Thymus (tissue), 11 donors: Measurements from ENCODE around the gene SHH. TPM values are rescaled to one million over a fixed set of nuclear protein-coding genes. Genes with fewer than 3 reads are reported as not detected.
A peak's percentile ranks its signal among the peaks of the same experiment; 100 is the strongest.

Experiments
- DNase-seq, 9 donors: peaks; one replicate each; pipeline ENCODE4 v3.0.0-alpha.2; 2013; ENCODE audit warnings: low spot score in 9 of 9, low read depth in 6 of 9, missing footprints in 1 of 9
- H3K27ac ChIP-seq, 2 donors: one replicate each; pipeline ENCODE4 v1.5.1; 2013; ENCODE audit warnings: control low read depth in 1 of 2, low read depth in 1 of 2, low read length in 1 of 2, mild to moderate bottlenecking in 1 of 2, moderate library complexity in 1 of 2
- H3K27me3 ChIP-seq, 2 donors: one replicate each; pipeline ENCODE4 v1.5.1; 2013; ENCODE audit warnings: low read length in 1 of 2; ENCODE audit not compliant: control insufficient read depth in 2 of 2, insufficient read depth in 1 of 2
- H3K36me3 ChIP-seq, 2 donors: one replicate each; pipeline ENCODE4 v1.5.1; 2013; ENCODE audit warnings: low read length in 1 of 2, mild to moderate bottlenecking in 1 of 2, moderate library complexity in 1 of 2; ENCODE audit not compliant: control insufficient read depth in 2 of 2, insufficient read depth in 2 of 2
- H3K4me1 ChIP-seq, 2 donors: one replicate each; pipeline ENCODE4 v1.5.1; 2013; ENCODE audit warnings: low read length in 2 of 2; ENCODE audit not compliant: control insufficient read depth in 2 of 2, insufficient read depth in 2 of 2
- H3K4me3 ChIP-seq, 2 donors: one replicate each; pipeline ENCODE4 v1.5.1; 2013; ENCODE audit warnings: low read length in 2 of 2, control low read depth in 1 of 2, mild to moderate bottlenecking in 1 of 2
- H3K9me3 ChIP-seq, 2 donors: one replicate each; pipeline ENCODE4 v1.5.1; 2013; ENCODE audit warnings: low read length in 1 of 2, mild to moderate bottlenecking in 1 of 2; ENCODE audit not compliant: control insufficient read depth in 2 of 2, insufficient read depth in 1 of 2
- WGBS: extraction: QIAGEN DNeasy Blood & Tissue Kit; methylation state at CpG from one replicate; pipeline ENCODE4 v1.1.7; 2013; 5-methylcytosine and 5-hydroxymethylcytosine counted together
- polyA plus RNA-seq: library from polyadenylated mRNA; stranded (reverse); fragments of 200-250 nt; gene quantifications from one replicate; pipeline ENCODE4 v1.2.3, GENCODE V29; 2013
- total RNA-seq: library from RNA; stranded (reverse); fragments of 120-200 nt; gene quantifications from one replicate; pipeline ENCODE4 v1.2.4, GENCODE V29; 2013
- donor health status: healthy.

SHH gene
- total and polyA plus RNA-seq, 2 donors, result 0.05 to 0.09 TPM

GRCh38 chr7:155766966-155767916, 45.0 kb downstream of the SHH start:
- peak in 1 of 9 donors; percentile 43 for DNase-seq
- Histone ChIP-seq H3K36me3 (peaks cover 41 to 79% of the 10 kb centered on the region in 2 donors), H3K4me1 (peaks cover 34 to 58% of the 10 kb centered on the region in 2 donors), H3K9me3 (no peaks in the 10 kb centered on the region), H3K4me3 (no peak overlapping the region), H3K27me3 (no peaks in the 10 kb centered on the region), H3K27ac (no peak overlapping the region)
- 92% methylated on average over 12 of the region's 12 CpGs for WGBS

- Histone ChIP-seq H3K36me3 (peaks cover 34 to 74% of the 10 kb centered on the region in 2 donors), H3K4me3 (no peak overlapping the region), H3K9me3 (no peaks in the 10 kb centered on the region), H3K27me3 (no peaks in the 10 kb centered on the region), H3K4me1 (peaks cover 43 to 65% of the 10 kb centered on the region in 2 donors), H3K27ac (peak overlapping the region in 1 of 2 donors; percentile 99)
- WGBS, result 98% methylated on average over 12 of the region's 12 CpGs
- DNase-seq, result no peak
Observed at GRCh38 chr7:155766386-155766785, 45.9 kb downstream of the SHH start.

GRCh38 chr7:155765458-155765857, 46.8 kb downstream of the SHH start:
- peaks cover 27 to 64% of the 10 kb centered on the region in 2 donors for H3K36me3 ChIP-seq

GRCh38 chr7:155764438-155764793, 47.8 kb downstream of the SHH start:
- Histone ChIP-seq H3K4me3 (peak overlapping the region; percentile 46 to 48), H3K4me1 (peaks cover 46 to 82% of the 10 kb centered on the region in 2 donors), H3K27me3 (no peaks in the 10 kb centered on the region), H3K27ac (peak overlapping the region; percentile 88 to 99), H3K9me3 (no peaks in the 10 kb centered on the region), H3K36me3 (peaks cover 17 to 64% of the 10 kb centered on the region in 2 donors)
- 9% methylated on average over 7 of the region's 7 CpGs for WGBS
- DNase-seq, result peak in 7 of 9 donors; percentile 73 to 95 (median 84)

More at GRCh38 chr7:155765458-155765857, 46.8 kb downstream of the SHH start:
- Histone ChIP-seq H3K9me3 (no peaks in the 10 kb centered on the region), H3K4me3 (no peak overlapping the region), H3K27ac (peak overlapping the region in 1 of 2 donors; percentile 99), H3K4me1 (peaks cover 46 to 73% of the 10 kb centered on the region in 2 donors), H3K27me3 (no peaks in the 10 kb centered on the region)
- WGBS, result 85% methylated on average over 8 of the region's 8 CpGs
- no peak for DNase-seq

GRCh38 chr7:155763691-155764437, 48.4 kb downstream of the SHH start:
- DNase-seq, result peak in 6 of 9 donors; percentile 71 to 91 (median 78)
- H3K4me3 ChIP-seq, result peak overlapping the region; percentile 46 to 48
- H3K4me1 ChIP-seq, result peaks cover 46 to 82% of the 10 kb centered on the region in 2 donors
- peaks cover 13 to 59% of the 10 kb centered on the region in 2 donors for H3K36me3 ChIP-seq
- no peaks in the 10 kb centered on the region for H3K9me3 ChIP-seq
- 7% methylated on average over 27 of the region's 27 CpGs for WGBS
- peak overlapping the region; percentile 88 to 99 for H3K27ac ChIP-seq
- H3K27me3 ChIP-seq, result no peaks in the 10 kb centered on the region

GRCh38 chr7:155763122-155763521, 49.1 kb downstream of the SHH start:
- H3K27ac ChIP-seq, result peak overlapping the region in 1 of 2 donors; percentile 99

GRCh38 chr7:155762655-155763054, 49.6 kb downstream of the SHH start:
- WGBS, result 92% methylated on average over 10 of the region's 10 CpGs
- peaks cover 19 to 60% of the 10 kb centered on the region in 2 donors for H3K36me3 ChIP-seq

More at GRCh38 chr7:155763122-155763521, 49.1 kb downstream of the SHH start:
- Histone ChIP-seq H3K4me1 (peaks cover 46 to 86% of the 10 kb centered on the region in 2 donors), H3K27me3 (no peaks in the 10 kb centered on the region), H3K4me3 (peak overlapping the region in 1 of 2 donors; percentile 48), H3K36me3 (peaks cover 20 to 61% of the 10 kb centered on the region in 2 donors), H3K9me3 (no peaks in the 10 kb centered on the region)
- 93% methylated on average over 10 of the region's 10 CpGs for WGBS
- peak in 1 of 9 donors; percentile 37 for DNase-seq

GRCh38 chr7:155762036-155762435, 50.2 kb downstream of the SHH start:
- DNase-seq, result no peak
- Histone ChIP-seq H3K9me3 (peaks cover 0 to 5% of the 10 kb centered on the region in 2 donors), H3K27ac (peak overlapping the region; percentile 71 to 99), H3K4me1 (peaks cover 45 to 76% of the 10 kb centered on the region in 2 donors), H3K27me3 (no peaks in the 10 kb centered on the region), H3K4me3 (no peak overlapping the region), H3K36me3 (peaks cover 22 to 59% of the 10 kb centered on the region in 2 donors)
- WGBS, result 97% methylated on average over 4 of the region's 4 CpGs

More at GRCh38 chr7:155762655-155763054, 49.6 kb downstream of the SHH start:
- Histone ChIP-seq H3K4me3 (no peak overlapping the region), H3K4me1 (peaks cover 43 to 81% of the 10 kb centered on the region in 2 donors), H3K27me3 (no peaks in the 10 kb centered on the region), H3K27ac (peak overlapping the region in 1 of 2 donors; percentile 99), H3K9me3 (peaks cover 0 to 3% of the 10 kb centered on the region in 2 donors)
- peak in 1 of 9 donors; percentile 13 for DNase-seq
